H1 (cell line): ENCODE data around the gene MOGAT3. TPM values are rescaled to one million over a fixed set of nuclear protein-coding genes. Genes with fewer than 3 reads are reported as not detected.
A peak's percentile ranks its signal among the peaks of the same experiment; 100 is the strongest.

Source experiments
- CTCF ChIA-PET: fragments of 300-600 bp; sonication (Branson Sonifier 250); formaldehyde crosslinking; loops from one replicate; lab custom pipeline; 2021; ENCODE audit not compliant: partially characterized antibody; lab: Charles Lee
- POLR2A ChIA-PET: fragments of 300-600 bp; sonication (Branson Sonifier 250); formaldehyde crosslinking; loops from one replicate; lab custom pipeline; 2021; ENCODE audit warnings: inconsistent platforms; ENCODE audit not compliant: partially characterized antibody; lab: Charles Lee
- DNase-seq, 2 experiments: peaks; one replicate each; pipeline versions ENCODE4 v3.0.0 to v3.0.0-alpha.2; 2010 to 2022; ENCODE audit warnings: low spot score in 2 of 2, low read depth in 1 of 2, mixed read lengths in 1 of 2
- FAIRE-seq: peaks from 2 replicates; lab custom pipeline; 2011; peaks lifted over from hg19 to GRCh38; lab: Jason Lieb, UNC
- H2AFZ ChIP-seq: 2 replicates; pipeline ENCODE4 v1.8.1; 2012; ENCODE audit warnings: low read length, inconsistent platforms
- H2AK5ac ChIP-seq: 2 replicates; pipeline ENCODE4 v1.6.1; 2013; ENCODE audit warnings: low read depth, low read length
- H2BK120ac ChIP-seq: replicated peaks from 2 replicates; pipeline ENCODE3; 2013; ENCODE audit warnings: low read depth, low read length, inconsistent platforms
- H2BK12ac ChIP-seq: 2 replicates; pipeline ENCODE4 v1.6.1; 2013; ENCODE audit warnings: low read depth, low read length
- H2BK15ac ChIP-seq: 2 replicates; pipeline ENCODE4 v1.6.1; 2013; ENCODE audit warnings: low read length
- H2BK20ac ChIP-seq: 2 replicates; pipeline ENCODE4 v1.6.1; 2013; ENCODE audit warnings: low read length
- H2BK5ac ChIP-seq: 2 replicates; pipeline ENCODE4 v1.6.1; 2013; ENCODE audit warnings: low read depth, low read length
- H3K14ac ChIP-seq: 2 replicates; pipeline ENCODE4 v1.6.1; 2013; ENCODE audit warnings: inconsistent platforms; ENCODE audit not compliant: insufficient read length
- H3K18ac ChIP-seq: 2 replicates; pipeline ENCODE4 v1.6.1; 2013; ENCODE audit warnings: low read length; ENCODE audit errors: extremely low read depth
- H3K23ac ChIP-seq: 2 replicates; pipeline ENCODE4 v1.6.1; 2013; ENCODE audit warnings: inconsistent platforms; ENCODE audit not compliant: insufficient read length
- H3K23me2 ChIP-seq: 2 replicates; pipeline ENCODE4 v1.6.1; 2013; ENCODE audit warnings: low read depth, low read length
- H3K27ac ChIP-seq: 2 replicates; pipeline ENCODE4 v1.6.1; 2011; ENCODE audit warnings: low read depth, low read length, inconsistent platforms
- H3K27me3 ChIP-seq, 4 experiments: replicated peaks in 1 of 4; 1 replicate in 1 of 4; 2 replicates in 3 of 4; pipeline versions ENCODE4 v1.6.1 to v1.8.1; 2011 to 2013; ENCODE audit warnings: low read length in 3 of 4, mild to moderate bottlenecking in 3 of 4, inconsistent platforms in 2 of 4, mixed read lengths in 2 of 4, moderate library complexity in 1 of 4; ENCODE audit not compliant: control insufficient read depth in 3 of 4, insufficient read depth in 3 of 4; ENCODE audit errors: extremely low read depth in 1 of 4
- H3K36me3 ChIP-seq, 4 experiments: 2 replicates each; pipeline versions ENCODE4 v1.6.1 to v1.8.1; 2011 to 2013; ENCODE audit warnings: mild to moderate bottlenecking in 4 of 4, low read length in 3 of 4, moderate library complexity in 2 of 4, control low read depth in 1 of 4, inconsistent platforms in 1 of 4; ENCODE audit not compliant: insufficient read depth in 4 of 4, control insufficient read depth in 2 of 4
- H3K4ac ChIP-seq: replicated peaks from 2 replicates; pipeline ENCODE3; 2013; ENCODE audit warnings: low read length, low read depth, mixed read lengths, inconsistent platforms; ENCODE audit not compliant: insufficient read length
- H3K4me1 ChIP-seq, 4 experiments: replicated peaks in 1 of 4; 1 replicate in 1 of 4; 2 replicates in 3 of 4; pipeline versions ENCODE4 v1.6.1 to v1.8.1; 2011 to 2013; ENCODE audit warnings: low read length in 3 of 4, inconsistent platforms in 2 of 4, mixed read lengths in 1 of 4; ENCODE audit not compliant: insufficient read depth in 4 of 4, control insufficient read depth in 3 of 4
- H3K4me2 ChIP-seq, 2 experiments: 2 replicates each; pipeline versions ENCODE4 v1.6.1 to v1.8.1; 2011 to 2013; ENCODE audit warnings: low read depth in 2 of 2, low read length in 2 of 2, control low read depth in 1 of 2, inconsistent platforms in 1 of 2, mild to moderate bottlenecking in 1 of 2; ENCODE audit not compliant: insufficient read depth in 1 of 2
- H3K4me3 ChIP-seq, 4 experiments: fragments of 200-600, 300-600 bp in 1 of 4; sonication (generic), shearing (Covaris generic), sonication (Bioruptor Twin) in 1 of 4; 2 replicates each; pipeline versions ENCODE4 v1.5.1 to v1.8.1; 2011 to 2016; ENCODE audit warnings: low read length in 4 of 4, low read depth in 3 of 4, control low read depth in 2 of 4, inconsistent platforms in 2 of 4, mild to moderate bottlenecking in 2 of 4, mixed read lengths in 1 of 4, moderate library complexity in 1 of 4; ENCODE audit not compliant: insufficient read depth in 2 of 4; ENCODE audit errors: extremely low read depth in 1 of 4
- H3K56ac ChIP-seq: replicated peaks from 2 replicates; pipeline ENCODE3; 2013; ENCODE audit warnings: low read depth, mild to moderate bottlenecking, mixed read lengths, low read length, inconsistent platforms; ENCODE audit not compliant: insufficient read length
- H3K79me1 ChIP-seq: 2 replicates; pipeline ENCODE4 v1.6.1; 2013; ENCODE audit warnings: low read depth, low read length, control low read depth
- H3K79me2 ChIP-seq, 2 experiments: 2 replicates each; pipeline versions ENCODE4 v1.6.1 to v1.8.1; 2012 to 2013; ENCODE audit warnings: low read length in 2 of 2, mild to moderate bottlenecking in 2 of 2, inconsistent platforms in 1 of 2; ENCODE audit not compliant: insufficient read depth in 2 of 2, control insufficient read depth in 1 of 2
- H3K9ac ChIP-seq, 4 experiments: replicated peaks in 1 of 4; 1 replicate in 1 of 4; 2 replicates in 3 of 4; pipeline versions ENCODE4 v1.6.1 to v1.8.1; 2011 to 2013; ENCODE audit warnings: low read depth in 3 of 4, low read length in 3 of 4, control low read depth in 2 of 4, mild to moderate bottlenecking in 2 of 4, moderate library complexity in 2 of 4, inconsistent platforms in 1 of 4; ENCODE audit errors: extremely low read depth in 1 of 4
- H3K9me3 ChIP-seq, 2 experiments: 2 replicates each; pipeline versions ENCODE4 v1.6.1 to v1.8.1; 2012 to 2013; ENCODE audit warnings: mild to moderate bottlenecking in 2 of 2, moderate library complexity in 2 of 2, control low read depth in 1 of 2, inconsistent platforms in 1 of 2, low read depth in 1 of 2, low read length in 1 of 2, mixed read lengths in 1 of 2; ENCODE audit not compliant: insufficient read depth in 2 of 2
- H4K20me1 ChIP-seq, 2 experiments: replicated peaks in 1 of 2; 2 replicates each; pipeline versions ENCODE3 to v1.8.1; 2011 to 2013; ENCODE audit warnings: inconsistent platforms in 2 of 2, low read length in 2 of 2, mild to moderate bottlenecking in 1 of 2; ENCODE audit not compliant: insufficient read depth in 2 of 2, control insufficient read depth in 1 of 2
- H4K5ac ChIP-seq: 2 replicates; pipeline ENCODE4 v1.6.1; 2013; ENCODE audit warnings: low read length, low read depth, mixed read lengths, inconsistent platforms; ENCODE audit not compliant: insufficient read length
- H4K8ac ChIP-seq: 2 replicates; pipeline ENCODE4 v1.8.0; 2013; ENCODE audit warnings: mild to moderate bottlenecking, moderate library complexity, low read length, inconsistent platforms; ENCODE audit not compliant: insufficient read depth; ENCODE audit errors: extremely low read depth
- H4K91ac ChIP-seq: replicated peaks from 2 replicates; pipeline ENCODE3; 2013; ENCODE audit warnings: low read length, mixed read lengths, inconsistent platforms; ENCODE audit not compliant: insufficient read length
- CHD2 ChIP-seq: IDR thresholded peaks from 2 replicates; pipeline ENCODE4 v1.6.1; 2012; ENCODE audit warnings: low read length, improper control_type of control experiment
- HDAC2 ChIP-seq, 2 experiments: fragments of 300-600 bp in 1 of 2; sonication (generic) in 1 of 2; IDR thresholded peaks; 2 replicates each; pipeline ENCODE4 v1.6.1; 2011 to 2012; ENCODE audit warnings: low read depth in 2 of 2, low read length in 2 of 2, mild to moderate bottlenecking in 2 of 2, moderate library complexity in 2 of 2, borderline replicate concordance in 1 of 2, inconsistent platforms in 1 of 2
- WGBS, 2 experiments: shearing (Covaris generic) in 1 of 2; methylation state at CpG; one replicate each; pipeline versions ENCODE4 v1.1.6 to v1.1.7; 2013 to 2015; ENCODE audit warnings: low lambda C conversion rate in 2 of 2, mixed read lengths in 2 of 2, inconsistent platforms in 1 of 2, low coverage in 1 of 2, missing lambda C conversion rate in 1 of 2; ENCODE audit not compliant: insufficient replicate concordance in 2 of 2, insufficient coverage in 1 of 2, insufficient read length in 1 of 2; ENCODE audit errors: extremely low coverage in 1 of 2, missing lambda C conversion rate in 1 of 2; 5-methylcytosine and 5-hydroxymethylcytosine counted together
- polyA plus RNA-seq, 7 experiments: library from polyadenylated mRNA; depleted of rRNA in 3 of 7; stranded (reverse) in 5 of 7; unstranded in 2 of 7; fragments of >200 nt in 5 of 7; fragments of 200-250 nt in 2 of 7; gene quantifications; 1 replicate in 5 of 7; 2 replicates in 1 of 7; 4 replicates in 1 of 7; pipeline versions ENCODE4 v1.2.1 to v1.2.3, GENCODE V29; 2011 to 2013; ENCODE audit warnings: missing spikeins in 2 of 7, mixed read lengths in 2 of 7
- total RNA-seq: library from RNA; stranded (reverse); fragmentation: NEBNext Ultra II Directional; extraction: Animal tissue kit (Norgen Biotek cat#: 25700); gene quantifications from 2 replicates; pipeline ENCODE4 v1.2.1, GENCODE V29; 2021
- TF ChIP-seq, protein P1 (sequence below): IDR thresholded peaks from 2 replicates; pipeline ENCODE4 v1.6.1; 2012; ENCODE audit warnings: inconsistent platforms
- TF ChIP-seq, protein P2 (sequence below): IDR thresholded peaks from 2 replicates; pipeline ENCODE4 v1.6.1; 2012; ENCODE audit warnings: inconsistent platforms

MOGAT3 gene
- total and polyA plus RNA-seq, 2 of the 8 experiments (the other 6 are each of a cell fraction or from before 2014, with no cell fraction given) = 0.21 to 0.82 TPM

DNA sequence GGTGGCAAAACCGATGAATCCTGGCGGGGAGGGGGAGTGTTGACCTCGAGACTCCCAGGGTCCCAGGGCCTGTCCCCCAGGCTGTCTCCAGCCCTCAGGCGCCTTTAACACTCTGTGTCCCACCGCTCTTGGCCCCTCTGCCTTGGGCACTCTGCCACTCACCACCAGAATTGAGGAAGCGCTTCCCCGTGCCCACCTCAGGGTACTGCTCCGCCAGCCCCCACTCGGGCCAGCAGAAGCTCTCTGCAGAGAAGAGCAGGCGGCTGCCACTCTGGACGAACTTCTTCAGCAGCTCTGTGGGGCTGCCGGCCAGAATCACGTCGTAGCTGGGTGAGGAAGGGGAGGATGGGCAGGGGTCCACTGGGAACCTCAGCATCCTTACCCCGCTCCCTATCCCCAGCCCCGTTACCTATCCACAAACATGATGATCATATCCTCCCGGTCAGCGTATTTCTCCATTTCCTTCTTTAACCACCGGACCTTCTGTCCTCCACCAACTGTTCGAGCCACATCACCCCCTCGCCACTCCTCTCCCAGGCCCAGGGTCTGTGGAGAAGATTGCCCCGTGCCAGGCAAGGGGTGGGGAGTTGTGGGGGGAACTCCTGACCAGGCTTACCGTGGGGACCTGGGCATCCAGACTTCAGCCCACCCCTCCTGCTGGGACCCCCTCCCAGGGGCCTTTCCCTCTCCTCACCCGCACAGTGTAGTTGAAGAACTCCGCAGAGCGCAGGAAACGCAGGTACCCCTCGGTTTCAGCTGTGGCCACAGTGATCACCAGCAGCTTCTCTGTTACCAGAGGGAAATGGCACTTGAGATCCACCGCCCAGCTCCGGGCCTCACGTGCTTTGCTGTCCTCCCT, 15.4 kb upstream of the MOGAT3 start:
- H3K9ac ChIP-seq = peak overlapping the region in 1 of 4 experiments; percentile 26; a peak in 3 of 7 replicates

More for the DNA sequence above, 15.4 kb upstream of the MOGAT3 start:
- Histone ChIP-seq H3K27ac (no peak overlapping the region), H2AFZ (no peak overlapping the region), H3K4me2 (peak overlapping the region; percentile 86 to 89), H4K5ac (peak overlapping the region; percentile 44), H4K8ac (no peak overlapping the region), H3K4ac (no peak overlapping the region), H2BK5ac (no peak overlapping the region; the same call in 1 of the 2 replicates), H4K20me1 (peaks cover 0 to 2% of the 10 kb centered on the region in 2 experiments), H2BK20ac (0 out of 2 replicates have a peak overlapping the region, but pooled peaks have one; percentile 32), H3K36me3 (peaks cover 0 to 4% (median 0%) of the 10 kb centered on the region in 4 experiments; a peak in 3 of 8 replicates), H2BK120ac (peak overlapping the region; percentile 72), H3K9me3 (no peaks in the 10 kb centered on the region), H2BK15ac (no peak overlapping the region), H2BK12ac (0 out of 2 replicates have a peak overlapping the region, but pooled peaks have one; percentile 39), H3K23ac (no peak overlapping the region), H3K18ac (no peak overlapping the region), H3K56ac (no peak overlapping the region), H3K4me3 (peak overlapping the region; percentile 74 to 83 (median 78)), H3K4me1 (peaks cover 0 to 10% (median 7%) of the 10 kb centered on the region in 4 experiments; a peak in 5 of 7 replicates), H2AK5ac (no peak overlapping the region), H4K91ac (peak overlapping the region; percentile 44), H3K79me2 (0 out of 4 replicates have a peak, but pooled peaks cover 0 to 6% of the 10 kb centered on the region in 2 experiments), H3K27me3 (no peaks in the 10 kb centered on the region), H3K23me2 (peaks cover 17% of the 10 kb centered on the region), H3K14ac (no peak overlapping the region), H3K79me1 (peaks cover 2% of the 10 kb centered on the region; the same call in 1 of the 2 replicates)
- WGBS, 2 experiments = 73% methylated on average over 30 of the region's 31 CpGs; no CpG with 5 or more reads in 1 of the 2 experiments
- POLR2A ChIA-PET = interaction anchor here (0.9 to 3.4 kb wide), 9 partner anchors 9 to 32 kb away, joined by 3 to 28 read pairs (median 6); partner anchors contain the start of genes CLDN15 and FIS1
- FAIRE-seq (no peak), DNase-seq (no peak)
- CTCF ChIA-PET = interaction anchor here (0.6 to 9.0 kb wide), 5 partner anchors 19 to 1215 kb away, joined by 3 to 79 read pairs (median 33); partner anchors contain the start of genes CLDN15 and FIS1
- TF ChIP-seq, protein P1, sequence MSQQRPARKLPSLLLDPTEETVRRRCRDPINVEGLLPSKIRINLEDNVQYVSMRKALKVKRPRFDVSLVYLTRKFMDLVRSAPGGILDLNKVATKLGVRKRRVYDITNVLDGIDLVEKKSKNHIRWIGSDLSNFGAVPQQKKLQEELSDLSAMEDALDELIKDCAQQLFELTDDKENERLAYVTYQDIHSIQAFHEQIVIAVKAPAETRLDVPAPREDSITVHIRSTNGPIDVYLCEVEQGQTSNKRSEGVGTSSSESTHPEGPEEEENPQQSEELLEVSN = peak; percentile 94
- TF ChIP-seq, protein P2, sequence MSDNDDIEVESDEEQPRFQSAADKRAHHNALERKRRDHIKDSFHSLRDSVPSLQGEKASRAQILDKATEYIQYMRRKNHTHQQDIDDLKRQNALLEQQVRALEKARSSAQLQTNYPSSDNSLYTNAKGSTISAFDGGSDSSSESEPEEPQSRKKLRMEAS = peak; percentile 81; the same call in 1 of the 2 replicates
- TF ChIP-seq CHD2 = no peak
- 0 out of 4 replicates have a peak, but pooled peaks of 1 of the 2 experiments have one; percentile 3 for TF ChIP-seq HDAC2 (IDR thresholded peaks at IDR 0.05; ENCODE audit: borderline replicate concordance in 1 of 2, low read depth in 2 of 2, low read length in 2 of 2)
